ENCODE measurements around the gene ACP7.

GRCh38 chr19:39053276-39054090 lies 30.7 kb upstream of the ACP7 start:
- TF ChIP-seq, protein P1, sequence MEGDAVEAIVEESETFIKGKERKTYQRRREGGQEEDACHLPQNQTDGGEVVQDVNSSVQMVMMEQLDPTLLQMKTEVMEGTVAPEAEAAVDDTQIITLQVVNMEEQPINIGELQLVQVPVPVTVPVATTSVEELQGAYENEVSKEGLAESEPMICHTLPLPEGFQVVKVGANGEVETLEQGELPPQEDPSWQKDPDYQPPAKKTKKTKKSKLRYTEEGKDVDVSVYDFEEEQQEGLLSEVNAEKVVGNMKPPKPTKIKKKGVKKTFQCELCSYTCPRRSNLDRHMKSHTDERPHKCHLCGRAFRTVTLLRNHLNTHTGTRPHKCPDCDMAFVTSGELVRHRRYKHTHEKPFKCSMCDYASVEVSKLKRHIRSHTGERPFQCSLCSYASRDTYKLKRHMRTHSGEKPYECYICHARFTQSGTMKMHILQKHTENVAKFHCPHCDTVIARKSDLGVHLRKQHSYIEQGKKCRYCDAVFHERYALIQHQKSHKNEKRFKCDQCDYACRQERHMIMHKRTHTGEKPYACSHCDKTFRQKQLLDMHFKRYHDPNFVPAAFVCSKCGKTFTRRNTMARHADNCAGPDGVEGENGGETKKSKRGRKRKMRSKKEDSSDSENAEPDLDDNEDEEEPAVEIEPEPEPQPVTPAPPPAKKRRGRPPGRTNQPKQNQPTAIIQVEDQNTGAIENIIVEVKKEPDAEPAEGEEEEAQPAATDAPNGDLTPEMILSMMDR (IDR thresholded peaks at IDR 0.05; ENCODE audit: low read depth, low read length, poor library complexity, severe bottlenecking): no peak
- no peak for TF ChIP-seq EZH2phosphoT487 (IDR thresholded peaks at IDR 0.05; ENCODE audit: borderline replicate concordance, low read length)
